GM18907 (cell line): ENCODE measurements around the gene MED22.
"Not testable (repeated sequence)": the region's sequence is repeated elsewhere in the genome, so short reads cannot be mapped to it uniquely, and the experiment has no call there.

Experiments
- ATAC-seq: cut with Tn5 transposase; IDR thresholded peaks from one replicate; pipeline ENCODE4 v1.9.1; 2021; ENCODE audit warnings: mild to moderate bottlenecking, moderate library complexity; ENCODE audit not compliant: unreplicated experiment

The MED22 gene

GRCh38 chr9:133347985-133348717 is at the start of gene MED22, which contains the start of gene RPL7A:
Gene MED22, minus strand, starts transcription at chr9:133348131. Its CDS starts 1,469 bp downstream, at chr9:133346662.
Gene RPL7A, plus strand, starts transcription at chr9:133348218. Its CDS starts 26 bp downstream, at chr9:133348244.
- peak; percentile 72 for ATAC-seq

DNA sequence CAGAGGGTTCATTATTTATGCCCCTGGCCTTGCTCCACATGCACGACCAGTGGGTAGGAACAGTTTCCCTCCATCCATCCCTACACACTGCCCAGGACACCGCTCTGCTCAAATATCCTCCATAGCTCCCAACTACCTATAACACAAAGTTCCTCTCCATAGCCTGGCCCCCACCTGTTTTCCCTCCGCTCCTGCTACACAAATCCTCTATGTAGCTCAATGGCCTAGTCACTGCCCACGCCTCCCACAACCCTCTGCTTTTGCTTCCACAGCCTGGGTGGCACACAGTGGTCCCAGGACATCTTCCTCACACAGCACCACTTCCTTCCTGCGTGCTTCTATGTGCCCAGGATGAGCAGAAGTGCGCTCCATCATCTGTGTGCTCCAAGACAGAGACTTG is 49.4 kb upstream of the MED22 start:
- no peak for ATAC-seq

GRCh38 chr9:133396952-133397351 is 49.0 kb upstream of the MED22 start:
- no peak for ATAC-seq

GRCh38 chr9:133394687-133395271 is 46.8 kb upstream of the MED22 start:
- no peak for ATAC-seq

GRCh38 chr9:133393399-133393798 is 45.5 kb upstream of the MED22 start:
- ATAC-seq = no peak

- ATAC-seq = not testable (repeated sequence)
These were observed 44.4 kb upstream of the MED22 start for GRCh38 chr9:133392308-133392707.

DNA sequence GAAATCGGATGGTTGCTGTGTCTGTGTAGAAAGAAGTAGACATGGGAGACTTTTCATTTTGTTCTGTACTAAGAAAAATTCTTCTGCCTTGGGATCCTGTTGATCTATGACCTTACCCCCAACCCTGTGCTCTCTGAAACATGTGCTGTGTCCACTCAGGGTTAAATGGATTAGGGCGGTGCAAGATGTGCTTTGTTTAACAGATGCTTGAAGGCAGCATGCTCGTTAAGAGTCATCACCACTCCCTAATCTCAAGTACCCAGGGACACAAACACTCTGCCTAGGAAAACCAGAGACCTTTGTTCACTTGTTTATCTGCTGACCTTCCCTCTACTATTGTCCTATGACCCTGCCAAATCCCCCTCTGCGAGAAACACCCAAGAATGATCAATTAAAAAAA is 43.5 kb upstream of the MED22 start:
- ATAC-seq = not testable (repeated sequence)

- no peak for ATAC-seq
These were observed 42.8 kb upstream of the MED22 start for GRCh38 chr9:133390713-133391112.

GRCh38 chr9:133389562-133389961 is 41.6 kb upstream of the MED22 start:
- no peak for ATAC-seq

GRCh38 chr9:133389025-133389557 is 41.2 kb upstream of the MED22 start:
- no peak for ATAC-seq

GRCh38 chr9:133387680-133388079 is 39.7 kb upstream of the MED22 start:
- ATAC-seq = no peak

DNA sequence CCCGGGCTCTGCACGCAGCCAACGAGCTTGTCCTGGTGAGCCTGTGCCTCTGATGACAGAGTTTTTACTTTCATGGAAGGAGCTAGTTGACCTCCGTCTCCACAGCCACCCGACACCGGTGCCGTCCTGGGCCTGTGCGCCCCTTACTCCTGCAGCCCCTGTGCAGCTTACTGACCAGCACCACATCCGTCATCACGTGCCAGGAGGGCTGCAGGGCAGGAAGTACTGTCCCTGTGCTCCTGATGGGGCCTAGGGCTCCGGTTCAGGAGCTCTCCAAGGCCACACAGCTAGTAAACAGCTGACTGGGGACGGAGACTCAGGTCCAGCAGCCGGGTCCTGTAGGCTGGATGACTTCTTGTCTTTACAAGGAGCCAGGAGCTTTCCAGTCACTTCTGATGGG is 38.4 kb upstream of the MED22 start:
- no peak for ATAC-seq

GRCh38 chr9:133385452-133385851 is 37.5 kb upstream of the MED22 start:
- no peak for ATAC-seq

DNA sequence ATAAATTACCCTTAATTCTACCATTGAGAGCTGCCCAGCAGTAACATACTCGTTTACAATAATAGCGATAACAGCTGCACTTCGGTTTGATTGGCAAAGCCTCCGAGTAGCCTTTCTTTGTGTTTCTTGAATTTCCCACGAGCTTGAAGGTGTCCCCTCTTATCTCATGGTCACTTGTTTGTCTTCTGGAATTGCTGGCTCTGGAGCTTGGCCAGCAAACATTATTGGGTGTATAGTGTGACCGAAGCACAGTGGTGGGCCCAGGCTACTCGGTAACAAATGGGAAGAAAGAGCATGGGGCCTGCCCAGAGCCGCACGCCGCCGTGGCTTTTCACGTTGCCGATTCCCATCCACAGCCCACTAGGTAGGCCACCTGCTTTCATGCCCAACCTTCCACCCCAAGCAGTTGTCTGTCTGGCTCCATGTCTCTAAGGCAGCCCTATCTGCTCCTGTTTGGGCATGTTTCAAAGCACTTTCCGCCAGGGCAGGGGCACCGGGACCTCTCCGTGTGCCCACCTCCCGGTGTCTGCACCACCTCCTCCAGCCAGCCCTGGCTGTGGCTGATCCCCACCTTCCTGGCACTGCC is 36.9 kb upstream of the MED22 start:
- ATAC-seq = no peak

- no peak for ATAC-seq
These were observed 35.5 kb upstream of the MED22 start for GRCh38 chr9:133383438-133383837.

DNA sequence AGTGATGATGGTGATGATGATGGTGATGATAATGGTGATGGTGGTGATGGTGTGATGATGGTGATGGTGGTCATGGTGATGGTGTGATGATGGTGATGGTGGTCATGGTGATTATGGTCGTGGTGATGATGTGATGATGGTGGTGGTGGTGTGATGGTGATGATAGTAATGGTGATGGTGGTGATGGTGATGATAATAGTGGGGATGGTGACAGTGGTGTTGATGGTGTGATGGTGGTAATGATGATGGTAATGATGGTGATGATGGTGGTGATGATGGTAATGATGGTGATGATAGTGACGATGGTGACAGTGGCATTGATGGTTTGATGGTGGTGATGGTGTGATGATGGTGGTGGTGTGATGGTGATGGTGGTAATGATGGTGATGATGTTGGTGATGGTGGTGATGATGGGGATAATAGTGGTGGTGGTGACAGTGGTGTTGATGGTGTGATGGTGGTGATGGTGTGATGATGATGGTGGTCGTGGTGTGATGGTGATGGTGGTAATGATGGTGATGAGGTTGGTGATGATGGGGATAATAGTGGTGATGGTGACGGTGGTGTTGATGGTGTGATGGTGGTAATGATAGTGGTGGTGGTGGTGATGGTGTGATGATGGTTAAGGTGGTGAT is 34.7 kb upstream of the MED22 start:
- no peak for ATAC-seq

DNA sequence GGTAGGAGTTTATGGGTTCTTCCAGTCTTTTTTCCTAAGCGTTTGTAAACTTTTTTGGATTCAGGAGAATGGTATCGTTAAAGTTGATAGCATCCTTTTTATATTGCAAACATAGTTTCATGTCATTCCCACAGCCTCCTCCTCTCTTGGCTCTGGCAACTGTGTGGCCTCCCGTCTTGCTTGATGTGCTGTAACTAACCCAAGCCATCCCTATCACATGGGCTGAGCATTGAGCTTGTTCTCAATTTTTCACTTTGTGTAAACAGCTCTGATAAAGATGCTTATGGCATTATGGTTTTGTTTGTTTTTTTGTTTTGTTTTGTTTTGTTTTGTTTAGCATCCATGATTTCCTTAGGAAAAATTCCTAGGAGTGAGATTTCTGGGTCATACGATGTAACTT is 32.8 kb upstream of the MED22 start:
- no peak for ATAC-seq

DNA sequence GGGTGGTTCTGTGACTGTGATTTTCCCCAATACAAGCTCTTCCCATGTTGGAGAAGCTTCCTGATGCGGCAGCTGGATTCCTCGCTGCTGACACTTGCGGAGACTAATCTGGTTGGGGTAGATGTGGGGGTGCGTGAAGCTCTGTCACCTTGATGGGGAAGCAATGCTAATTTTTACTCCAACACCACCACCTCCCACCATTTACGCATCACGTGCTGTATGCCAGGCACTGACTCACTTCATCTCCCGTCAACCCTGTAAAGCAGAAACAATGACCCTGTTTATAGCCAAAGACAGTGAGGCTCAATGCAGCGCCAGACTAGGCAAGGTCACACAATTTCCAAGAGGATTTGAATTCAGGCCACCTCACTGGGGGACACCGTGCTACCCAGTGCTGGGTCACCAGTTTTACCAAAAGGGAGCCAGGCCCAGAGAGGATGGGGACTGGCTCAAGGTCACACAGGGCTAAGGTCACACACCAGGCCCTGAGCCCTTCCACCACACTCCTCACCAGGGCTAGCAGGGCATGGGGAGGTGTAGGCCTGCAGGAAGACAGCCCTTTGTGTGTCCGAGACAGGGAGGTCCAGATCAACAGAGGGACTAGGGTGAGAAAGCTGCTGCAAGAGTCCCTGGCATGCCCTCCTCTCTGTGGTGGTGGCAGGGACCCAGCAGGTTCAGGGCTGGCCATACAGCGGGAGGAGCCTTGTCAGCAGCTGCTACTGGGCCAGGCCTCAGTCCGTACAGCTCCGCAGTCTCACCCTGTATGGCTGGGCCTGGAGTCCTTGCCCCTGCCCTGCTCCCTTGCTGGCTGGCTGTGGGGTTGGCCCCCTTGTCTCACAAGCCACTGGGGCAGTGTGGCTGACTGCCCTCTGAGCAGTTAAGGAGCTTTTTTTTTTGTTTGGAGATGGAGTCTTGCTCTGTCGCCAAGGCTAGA is 31.5 kb upstream of the MED22 start:
- no peak for ATAC-seq

GRCh38 chr9:133378408-133378962 is 30.6 kb upstream of the MED22 start:
- no peak for ATAC-seq

DNA sequence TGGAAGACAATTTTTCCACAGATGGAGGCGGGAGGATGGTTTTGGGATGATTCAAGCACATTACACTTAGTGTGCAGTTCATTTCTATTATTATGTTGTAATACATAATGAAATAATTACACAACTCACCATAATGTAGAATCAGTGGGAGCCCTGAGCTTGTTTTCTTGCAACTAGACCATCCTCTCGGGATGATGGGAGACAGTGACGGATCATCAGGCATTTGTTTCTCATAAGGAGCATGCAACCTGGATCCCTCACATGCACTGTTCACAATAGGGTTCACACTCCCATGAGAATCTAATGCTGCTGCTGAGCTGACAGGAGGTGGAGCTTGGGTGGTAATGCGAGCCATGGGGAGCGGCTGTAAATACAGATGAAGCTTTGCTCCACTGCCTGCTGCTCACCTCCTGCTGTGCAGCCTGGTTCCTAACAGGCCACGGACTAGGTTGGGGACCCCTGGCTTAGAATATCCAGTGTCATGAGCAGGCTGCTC is 29.8 kb upstream of the MED22 start:
- ATAC-seq = no peak
